ENCODE measurements around the gene NAT8L.

The NAT8L gene

DNA sequence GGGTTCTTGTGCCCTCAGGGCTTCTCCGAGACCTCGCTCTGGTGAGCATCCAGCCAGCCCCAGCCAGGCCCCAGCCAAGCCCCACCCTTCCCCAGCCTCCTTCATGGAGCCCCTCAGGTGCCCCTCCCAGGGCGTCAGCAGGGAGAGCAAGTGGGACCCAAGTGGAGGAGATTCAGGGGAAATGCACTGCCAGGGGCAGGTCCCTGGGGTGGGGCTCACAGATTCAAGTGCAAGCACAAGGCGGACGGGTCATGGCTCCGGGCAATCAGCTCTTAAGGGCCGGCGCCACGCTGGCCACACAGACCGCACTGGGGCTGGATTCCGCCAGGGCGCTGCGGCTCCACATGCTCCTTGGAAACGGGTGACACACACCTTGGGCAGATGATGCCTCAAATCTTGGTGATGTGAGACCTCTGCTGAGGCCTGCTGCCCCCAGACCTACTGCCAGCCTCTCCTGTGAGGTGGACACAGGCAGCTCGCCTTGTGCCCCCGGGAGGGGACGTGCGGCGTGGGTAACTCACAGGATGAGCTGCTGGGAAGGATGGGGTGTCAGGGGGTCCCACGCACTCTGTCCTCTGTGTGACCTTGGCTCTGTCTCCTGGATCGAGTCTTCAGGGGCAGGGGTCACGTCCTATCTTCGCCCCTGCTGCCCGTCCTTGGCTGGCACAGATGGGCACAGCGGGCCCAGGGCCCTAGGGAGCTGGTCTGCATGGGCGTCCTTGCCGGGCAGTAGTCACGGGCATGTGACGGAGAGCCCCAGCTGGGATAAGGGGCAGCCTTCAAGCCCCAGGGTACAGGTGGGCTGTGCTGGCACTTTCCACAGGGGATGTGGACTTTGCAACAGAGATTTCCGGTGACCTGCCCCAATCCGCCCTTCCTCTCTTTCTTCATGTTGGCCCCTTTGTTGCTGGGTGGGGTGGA lies 17.1 kb downstream of the NAT8L start:
- DNase-seq (ENCODE audit: low spot score), result no peak

GRCh38 chr4:2076908-2077536 lies 17.9 kb downstream of the NAT8L start:
- DNase-seq (ENCODE audit: low spot score), result no peak

- DNase-seq (ENCODE audit: low spot score), result no peak
Observed at GRCh38 chr4:2077537-2078460, 18.7 kb downstream of the NAT8L start.

DNA sequence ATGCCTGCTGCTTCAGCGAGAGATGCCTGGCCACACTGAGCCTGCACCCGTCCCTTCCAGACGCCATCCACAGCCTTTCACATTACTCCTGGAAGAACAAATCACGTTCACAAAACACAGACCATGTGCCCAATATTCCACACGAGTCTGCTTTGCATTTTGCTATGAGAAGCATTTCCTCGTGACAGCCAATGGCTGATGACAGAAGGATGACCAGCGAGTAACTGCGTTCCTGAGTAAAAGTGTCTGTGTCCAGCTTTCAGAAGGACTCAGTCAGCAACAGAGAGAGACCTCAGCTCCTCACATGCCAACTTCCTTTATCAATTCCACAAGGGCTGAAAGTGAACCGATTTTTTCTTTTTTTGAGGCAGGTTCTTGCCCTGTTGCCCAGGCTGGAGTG lies 19.5 kb downstream of the NAT8L start:
- no peak for DNase-seq (ENCODE audit: low spot score)

GRCh38 chr4:2079006-2079405 lies 19.9 kb downstream of the NAT8L start:
- no peak for DNase-seq (ENCODE audit: low spot score)

DNA sequence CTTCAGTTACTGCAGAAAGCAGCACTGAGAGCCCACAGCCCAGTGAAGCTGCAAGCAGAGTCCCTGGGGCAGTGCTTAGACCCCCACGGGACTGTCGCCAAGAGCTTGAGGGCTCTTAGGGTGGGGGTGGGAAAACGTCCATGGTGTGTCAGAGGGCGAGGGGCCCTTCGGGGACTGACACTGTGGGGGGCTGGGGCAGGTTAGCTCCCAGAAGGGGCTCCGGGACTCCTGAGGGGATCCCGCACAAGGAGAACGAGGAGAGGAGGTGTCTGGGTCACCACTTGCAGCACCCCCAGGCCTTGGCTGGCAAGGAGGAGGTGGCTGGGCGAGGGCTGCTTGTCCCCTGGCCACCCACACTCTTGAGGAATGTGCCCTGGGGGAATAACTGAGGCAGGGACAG lies 20.8 kb downstream of the NAT8L start:
- DNase-seq (ENCODE audit: low spot score), result no peak

GRCh38 chr4:2080429-2081300 lies 21.5 kb downstream of the NAT8L start:
- no peak for DNase-seq (ENCODE audit: low spot score)

GRCh38 chr4:2081540-2081939 lies 22.4 kb downstream of the NAT8L start:
- no peak for DNase-seq (ENCODE audit: low spot score)

DNA sequence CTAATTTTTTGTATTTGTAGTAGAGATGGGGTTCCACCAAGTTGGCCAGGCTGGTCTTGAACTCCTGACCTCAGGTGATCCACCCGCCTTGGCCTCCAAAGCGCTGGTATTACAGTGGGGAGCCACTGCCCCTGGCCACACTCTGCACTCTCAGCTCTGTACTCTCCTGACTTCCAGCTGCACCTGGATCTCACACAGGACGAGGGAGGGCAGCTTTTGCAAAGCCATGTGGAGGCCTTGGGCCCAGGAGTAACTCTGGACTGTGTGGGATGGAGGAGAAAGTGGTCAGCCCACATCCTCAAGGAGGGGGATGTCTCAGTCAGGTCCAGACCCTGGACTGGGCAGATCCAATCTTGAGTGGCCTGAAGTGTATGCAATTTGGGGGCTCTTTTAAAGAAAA lies 23.0 kb downstream of the NAT8L start:
- no peak for DNase-seq (ENCODE audit: low spot score)

DNA sequence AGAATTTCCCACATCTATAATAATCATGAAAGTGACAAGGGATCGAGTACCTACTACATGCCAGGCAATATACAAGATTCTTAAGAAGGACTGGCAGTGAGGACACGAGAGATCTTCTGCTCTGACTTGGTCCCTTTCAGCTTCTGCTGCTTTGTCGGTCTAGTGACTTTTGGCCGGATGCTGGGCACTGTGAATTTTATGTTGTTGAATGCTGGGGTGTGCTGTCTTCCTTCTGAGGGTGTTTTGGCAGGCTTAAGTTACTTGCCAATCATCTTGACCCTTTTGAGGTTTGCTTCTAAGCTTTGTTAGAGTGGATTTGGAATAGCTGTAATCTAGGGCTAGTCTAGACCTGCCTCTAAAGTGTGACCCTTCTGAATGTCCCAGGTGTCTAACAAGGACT lies 23.5 kb downstream of the NAT8L start:
- no peak for DNase-seq (ENCODE audit: low spot score)

DNA sequence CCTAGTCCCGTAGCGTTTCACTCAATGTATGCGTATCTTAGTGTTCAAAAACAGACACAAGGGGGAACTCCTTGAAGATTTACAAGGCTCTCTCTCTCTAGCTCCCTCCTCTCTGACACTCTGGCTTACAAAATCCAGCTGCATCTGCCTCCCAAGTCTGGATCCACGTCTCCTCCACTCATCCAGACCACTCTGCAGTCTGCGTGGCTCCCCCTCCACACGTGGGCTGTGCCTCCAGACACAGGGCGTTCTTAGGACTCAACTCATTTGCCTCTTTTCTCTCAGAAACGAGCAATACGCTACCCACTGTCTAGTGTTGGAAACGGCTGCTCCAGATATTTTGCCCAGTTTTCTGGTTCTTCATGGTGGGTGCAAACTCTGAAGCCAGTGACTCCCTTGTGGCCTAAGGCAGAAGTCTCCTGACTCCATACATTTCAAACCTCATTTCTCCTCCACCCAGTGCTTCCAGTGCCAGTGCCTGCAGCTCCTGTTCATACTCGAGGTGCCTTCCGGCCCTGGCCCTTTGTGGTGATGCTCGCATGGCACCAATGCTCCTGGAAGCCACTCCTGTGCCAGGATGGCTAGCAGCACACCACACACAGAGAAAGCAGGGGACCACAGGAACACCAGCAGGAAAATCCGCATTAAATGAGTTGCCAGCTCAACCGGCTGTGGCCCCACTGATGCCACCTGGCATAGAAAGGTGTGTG lies 24.1 kb downstream of the NAT8L start:
- DNase-seq (ENCODE audit: low spot score), result no peak

- no peak for DNase-seq (ENCODE audit: low spot score)
Observed at GRCh38 chr4:2083826-2084160, 24.7 kb downstream of the NAT8L start.

- DNase-seq (ENCODE audit: low spot score), result no peak
Observed at GRCh38 chr4:2084316-2084715, 25.2 kb downstream of the NAT8L start.

GRCh38 chr4:2085496-2085901 lies 26.4 kb downstream of the NAT8L start:
- DNase-seq (ENCODE audit: low spot score), result no peak

DNA sequence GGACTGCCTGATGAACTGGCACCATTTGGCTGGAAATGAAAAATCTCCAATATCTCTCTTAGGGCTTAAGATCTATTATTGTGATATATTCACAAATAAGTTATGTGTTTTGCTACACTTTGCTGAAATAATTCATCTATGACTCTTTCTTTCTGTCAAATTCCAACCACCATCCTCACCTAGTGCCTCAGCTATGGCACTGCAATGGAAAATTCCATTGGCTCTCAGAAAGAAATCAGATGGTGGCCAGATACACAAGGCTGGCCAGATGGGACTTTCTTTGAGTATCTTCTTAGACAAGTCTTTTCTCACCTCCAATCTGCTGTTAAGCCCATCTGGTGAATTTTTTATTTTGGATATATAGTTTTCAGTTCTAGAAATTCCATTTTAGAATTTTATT lies 28.0 kb downstream of the NAT8L start:
- no peak for DNase-seq (ENCODE audit: low spot score)

DNA sequence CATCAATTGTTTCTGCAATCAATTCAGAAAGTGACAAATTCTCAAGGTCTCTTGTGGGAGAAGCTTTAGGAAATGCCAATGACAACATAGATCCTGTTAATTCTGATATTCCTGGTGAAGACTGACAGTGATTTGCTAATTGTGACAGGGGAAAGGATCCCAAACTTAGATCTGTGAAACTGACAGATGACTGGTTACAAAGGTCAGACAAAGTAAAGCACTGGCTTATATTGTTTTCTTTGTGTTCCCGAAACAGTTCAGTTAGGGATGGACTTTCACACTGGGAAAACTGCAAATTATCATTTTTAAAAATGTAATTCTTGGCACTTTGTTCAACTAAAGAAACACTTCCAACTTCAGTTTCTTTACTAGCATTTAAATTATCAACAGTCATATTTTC lies 30.1 kb downstream of the NAT8L start:
- DNase-seq (ENCODE audit: low spot score), result no peak

DNA sequence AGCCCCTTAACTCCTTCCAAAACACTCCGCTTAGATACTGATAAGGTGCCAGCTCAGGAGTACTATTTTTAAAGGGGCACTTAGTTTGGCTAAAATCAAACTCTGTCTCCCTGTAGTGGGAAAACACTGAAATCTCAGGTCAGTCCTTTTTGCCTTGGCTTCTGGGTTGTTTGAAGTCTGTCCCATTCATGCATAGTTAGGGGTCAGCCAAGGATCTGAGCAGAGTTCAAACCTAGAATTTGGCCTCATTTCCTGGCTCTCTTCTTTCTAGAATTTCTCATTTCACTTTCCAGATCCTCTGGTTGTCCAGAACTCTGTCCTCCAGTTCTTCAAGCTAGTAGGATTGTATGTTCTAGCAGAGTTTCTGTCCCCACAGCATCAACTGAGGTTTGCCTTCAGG lies 31.5 kb downstream of the NAT8L start:
- DNase-seq (ENCODE audit: low spot score), result no peak

- no peak for DNase-seq (ENCODE audit: low spot score)
Observed at GRCh38 chr4:2091990-2092668, 33.0 kb downstream of the NAT8L start.

DNA sequence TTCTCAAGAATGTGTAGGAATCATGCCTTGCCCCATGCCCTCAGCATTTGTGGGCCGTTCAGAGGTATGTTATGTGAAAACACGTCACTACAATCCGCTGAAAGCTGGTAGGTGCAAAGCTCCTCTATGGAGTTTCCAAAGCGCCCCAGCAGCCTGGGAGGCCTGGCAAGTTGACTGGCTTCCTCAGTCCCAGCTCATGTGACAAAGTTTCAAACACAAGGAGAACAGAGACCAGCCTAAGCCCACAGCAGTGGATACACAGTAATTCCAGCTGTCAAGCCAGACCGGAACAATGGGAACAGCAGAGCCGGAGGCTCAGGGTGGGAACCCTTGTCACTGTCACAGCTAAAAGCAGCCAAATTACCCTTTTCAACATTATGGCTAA lies 33.5 kb downstream of the NAT8L start:
- peak; percentile 40 for DNase-seq (ENCODE audit: low spot score)

DNA sequence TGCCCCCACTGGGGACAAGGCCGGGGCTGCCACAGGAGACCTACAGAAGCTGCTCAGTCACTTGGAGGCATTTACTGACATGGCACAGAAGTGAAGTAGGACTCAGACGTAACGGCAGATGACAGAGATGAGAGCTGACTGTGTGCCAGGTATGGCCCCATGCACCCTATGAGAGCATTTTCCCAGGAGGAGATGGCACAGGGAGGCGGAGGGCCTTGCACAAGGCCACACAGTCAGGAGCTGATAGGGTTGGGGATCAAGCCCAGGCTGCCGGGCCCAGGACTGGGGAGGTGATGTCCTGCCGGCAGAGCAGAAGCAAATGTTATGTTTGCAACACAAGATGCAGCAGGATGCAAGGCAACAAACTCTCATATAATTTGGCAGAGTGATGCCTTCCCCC lies 34.1 kb downstream of the NAT8L start:
- DNase-seq (ENCODE audit: low spot score), result no peak

Measured in Ammon's horn (tissue), 1 donor.